WTC11 (cell line): Measurements from ENCODE around the gene PDAP1.

Experiments used
- ATF3 ChIP-seq: sonication (generic); formaldehyde crosslinking; conservative IDR thresholded peaks from 2 replicates; pipeline ENCODE4 v1.8.1; 2022; ENCODE audit warnings: mild to moderate bottlenecking, missing genetic modification reagents
- CBFB ChIP-seq: sonication (generic); formaldehyde crosslinking; IDR thresholded peaks from 2 replicates; pipeline ENCODE4 v1.8.1; 2022; ENCODE audit warnings: mild to moderate bottlenecking, low read depth, missing genetic modification reagents
- CREB1 ChIP-seq: sonication (generic); formaldehyde crosslinking; IDR thresholded peaks from 2 replicates; pipeline ENCODE4 v1.8.0; 2023; ENCODE audit warnings: mild to moderate bottlenecking, missing genetic modification reagents
- CTCF ChIP-seq: fragments of 200-600 bp; IDR thresholded peaks from 2 replicates; pipeline ENCODE4 v1.8.0; 2022; ENCODE audit warnings: antibody characterized with exemption
- EMX1 ChIP-seq: fragments of 250-450 bp; sonication (Bioruptor Pico); IDR thresholded peaks from 2 replicates; pipeline ENCODE4 v1.8.0; 2021; ENCODE audit warnings: mild to moderate bottlenecking
- MAX ChIP-seq: sonication (generic); formaldehyde crosslinking; IDR thresholded peaks from 2 replicates; pipeline ENCODE4 v1.8.0; 2022; ENCODE audit warnings: mild to moderate bottlenecking, missing genetic modification reagents
- PRDM15 ChIP-seq: sonication (generic); formaldehyde crosslinking; IDR thresholded peaks from 2 replicates; pipeline ENCODE4 v1.8.0; 2022; ENCODE audit warnings: missing genetic modification reagents
- PREB ChIP-seq: sonication (generic); formaldehyde crosslinking; IDR thresholded peaks from 2 replicates; pipeline ENCODE4 v1.8.1; 2022; ENCODE audit warnings: mild to moderate bottlenecking, missing genetic modification reagents, moderate library complexity, borderline replicate concordance
- SP1 ChIP-seq: sonication (generic); formaldehyde crosslinking; conservative IDR thresholded peaks from 2 replicates; pipeline ENCODE4 v1.8.1; 2022; ENCODE audit warnings: missing genetic modification reagents
- USF1 ChIP-seq: sonication (generic); formaldehyde crosslinking; IDR thresholded peaks from 2 replicates; pipeline ENCODE4 v1.8.0; 2022; ENCODE audit warnings: mild to moderate bottlenecking, missing genetic modification reagents
- ZSCAN18 ChIP-seq: fragments of 250-450 bp; sonication (Bioruptor Pico); IDR thresholded peaks from 2 replicates; pipeline ENCODE4 v2.1.2; 2022; ENCODE audit warnings: mild to moderate bottlenecking, moderate library complexity

- TF ChIP-seq CTCF (no peak), USF1 (CRISPR knock-in tag) (no peak), CBFB (CRISPR knock-in tag) (no peak), EMX1 (no peak), MAX (CRISPR knock-in tag) (no peak), ATF3 (CRISPR knock-in tag) (no peak), CREB1 (CRISPR knock-in tag) (no peak), SP1 (CRISPR knock-in tag) (no peak), PREB (no peak), ZSCAN18 (CRISPR knock-in tag) (no peak), PRDM15 (CRISPR knock-in tag) (no peak)
Measured at GRCh38 chr7:99402854-99403253, 5.5 kb downstream of the PDAP1 start.
